ENCODE results near the gene ETNPPL. TPM values are rescaled to one million over a fixed set of nuclear protein-coding genes. Genes with fewer than 3 reads are reported as not detected.
"Not testable (repeated sequence)": the region's sequence is repeated elsewhere in the genome, so short reads cannot be mapped to it uniquely, and the experiment has no call there.

Gene ETNPPL
- total RNA-seq, 2 donors from 2014 or later = not detected

DNA sequence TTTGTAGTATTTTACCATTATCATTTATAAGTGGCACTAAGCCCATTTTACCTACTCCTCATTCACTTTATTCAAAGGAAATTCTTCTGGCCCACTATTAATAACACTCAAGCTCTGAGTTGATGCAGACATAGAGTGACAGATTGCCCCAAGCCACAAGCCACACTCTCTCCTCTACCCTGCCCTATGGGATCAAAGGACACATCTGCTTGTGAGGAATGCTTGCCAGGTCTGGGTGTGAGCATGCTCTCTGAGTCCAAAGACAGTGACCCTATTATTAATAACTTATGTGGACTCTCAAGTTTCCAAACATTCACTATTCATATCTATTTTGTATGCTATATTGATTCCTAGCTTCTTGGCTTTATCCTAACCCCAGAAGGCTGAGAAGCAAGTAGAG is 18.5 kb downstream of the ETNPPL start:
- Mint-ChIP-seq H3K4me3 (no peak overlapping the region), H3K4me1 (peaks cover 16% of the 10 kb centered on the region), H3K36me3 (ENCODE audit: low read depth) (no peaks in the 10 kb centered on the region), H3K27ac (no peak overlapping the region), H3K27me3 (peaks cover 4% of the 10 kb centered on the region)
- DNase-seq = no peak
- H3K9me3 ChIP-seq (ENCODE audit: control insufficient read depth, low read length, poor library complexity, severe bottlenecking) = no peaks in the 10 kb centered on the region
- no peak for ATAC-seq

DNA sequence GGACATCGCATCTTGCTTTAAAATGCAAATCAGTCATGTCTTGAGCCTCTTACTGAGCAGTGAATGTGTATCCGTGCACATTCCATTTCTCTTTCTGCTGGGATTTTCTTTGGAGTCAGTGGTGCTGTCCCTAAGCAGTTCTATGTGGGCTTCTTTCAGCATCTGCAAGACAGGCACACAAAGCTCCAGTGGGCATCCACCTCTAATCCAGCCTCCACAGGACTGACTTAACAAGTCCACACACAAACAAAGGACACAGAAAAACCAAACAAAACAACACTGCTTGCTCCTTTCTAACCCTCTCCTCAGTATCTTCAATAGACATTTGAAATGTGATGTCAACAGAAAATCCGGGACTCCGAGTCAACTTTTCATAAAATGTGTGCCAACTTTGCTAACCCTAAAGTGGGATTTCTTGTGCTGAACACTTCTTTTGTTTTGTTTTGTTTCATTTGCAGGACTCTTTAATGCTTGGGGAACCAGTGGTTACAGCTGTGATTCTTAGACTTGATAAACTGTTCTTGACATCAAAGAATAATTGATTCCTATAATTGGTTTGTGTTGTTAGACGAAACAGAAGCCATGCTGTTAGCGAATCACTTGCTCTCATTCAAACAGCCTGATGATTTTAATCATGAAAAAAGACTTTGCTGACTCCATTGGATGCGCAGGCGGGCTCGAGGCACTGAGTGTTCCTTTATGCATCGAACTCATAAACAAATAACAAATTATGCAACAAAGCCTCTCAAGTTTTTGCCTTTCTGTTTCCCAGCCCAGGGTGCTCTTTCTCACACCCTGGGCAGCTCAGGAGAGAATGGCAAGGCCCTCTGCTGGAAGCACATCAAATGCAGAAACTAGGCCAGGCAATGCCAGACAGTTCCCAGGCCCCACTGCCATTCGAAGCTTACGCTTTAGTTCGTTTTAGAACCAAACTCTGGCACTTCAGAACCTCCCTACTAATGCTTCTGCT is 20.1 kb downstream of the ETNPPL start:
- no peak overlapping the region for H3K4me3 Mint-ChIP-seq
- H3K9me3 ChIP-seq (ENCODE audit: control insufficient read depth, low read length, poor library complexity, severe bottlenecking) = no peaks in the 10 kb centered on the region
- no peaks in the 10 kb centered on the region for H3K36me3 Mint-ChIP-seq (ENCODE audit: low read depth)
- H3K4me1 Mint-ChIP-seq = peaks cover 16% of the 10 kb centered on the region
- no peak for ATAC-seq
- H3K27me3 Mint-ChIP-seq = peaks cover 5% of the 10 kb centered on the region
- H3K27ac Mint-ChIP-seq = no peak overlapping the region
- DNase-seq = no peak

DNA sequence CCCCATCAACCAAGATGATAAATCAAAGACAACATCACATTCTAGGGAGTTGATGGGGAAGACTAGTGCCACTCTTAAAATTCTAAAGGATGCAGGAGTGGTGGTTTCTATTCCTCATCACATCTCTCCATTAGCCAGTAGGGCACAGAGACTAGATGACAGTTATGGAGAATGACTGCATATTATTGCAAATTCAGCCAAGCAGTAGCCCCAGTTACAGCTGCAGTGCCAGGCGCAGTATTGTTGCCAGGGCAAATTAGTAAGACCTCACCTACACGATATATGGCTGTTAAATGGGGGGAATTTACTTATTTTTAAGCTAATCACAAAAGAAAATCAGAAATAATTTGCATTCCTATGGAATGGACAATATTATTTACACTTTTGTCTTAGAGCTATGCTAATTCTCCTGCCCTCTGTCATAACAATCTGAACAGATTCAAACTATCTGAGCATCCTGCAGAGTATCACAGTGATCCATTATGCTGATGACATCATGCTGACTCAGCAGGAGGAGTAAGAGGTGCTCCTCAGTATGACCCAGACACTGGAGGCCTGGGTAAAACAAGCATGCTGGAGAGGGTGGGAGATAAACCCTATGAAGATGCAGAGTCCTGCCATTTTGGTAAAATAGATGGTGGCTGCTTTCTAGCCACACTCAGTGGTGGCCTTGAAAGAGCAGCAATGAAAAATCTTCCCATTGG is 24.7 kb downstream of the ETNPPL start:
- Mint-ChIP-seq H3K27me3 (peaks cover 23% of the 10 kb centered on the region), H3K27ac (no peak overlapping the region), H3K4me1 (peaks cover 8% of the 10 kb centered on the region), H3K4me3 (no peak overlapping the region), H3K36me3 (ENCODE audit: low read depth) (no peaks in the 10 kb centered on the region)
- no peaks in the 10 kb centered on the region for H3K9me3 ChIP-seq (ENCODE audit: control insufficient read depth, low read length, poor library complexity, severe bottlenecking)
- ATAC-seq (no peak), DNase-seq (no peak)

- no peak for DNase-seq
- H3K9me3 ChIP-seq (ENCODE audit: control insufficient read depth, low read length, poor library complexity, severe bottlenecking) = no peaks in the 10 kb centered on the region
- no peak overlapping the region for H3K27ac Mint-ChIP-seq
- H3K36me3 Mint-ChIP-seq (ENCODE audit: low read depth) = no peaks in the 10 kb centered on the region
- no peak for ATAC-seq
- no peaks in the 10 kb centered on the region for H3K4me1 Mint-ChIP-seq
- H3K27me3 Mint-ChIP-seq = peaks cover 22% of the 10 kb centered on the region
- H3K4me3 Mint-ChIP-seq = no peak overlapping the region
Observed at GRCh38 chr4:108731006-108731405, 31.8 kb downstream of the ETNPPL start.

DNA sequence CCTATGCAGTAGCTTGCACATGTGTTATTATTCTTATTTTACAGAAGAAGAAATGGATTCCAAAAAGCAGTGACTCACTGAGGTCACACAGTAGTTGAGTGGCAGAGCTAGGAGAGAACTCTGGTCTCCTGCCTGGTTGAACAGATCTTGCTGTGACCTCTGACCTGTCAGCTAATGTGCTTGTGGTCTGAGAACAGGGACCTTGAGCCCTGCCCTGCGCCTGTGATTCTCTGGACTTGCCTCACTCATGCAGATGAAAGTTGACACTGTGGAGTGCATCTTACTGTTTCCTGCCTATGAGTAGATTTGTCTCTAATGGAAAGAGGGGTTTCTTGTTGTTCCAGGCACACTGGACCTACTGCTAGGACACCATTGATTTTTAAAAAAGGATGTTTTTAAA is 32.3 kb downstream of the ETNPPL start:
- Mint-ChIP-seq H3K36me3 (ENCODE audit: low read depth) (no peaks in the 10 kb centered on the region), H3K27me3 (peaks cover 20% of the 10 kb centered on the region), H3K4me3 (no peak overlapping the region), H3K4me1 (no peaks in the 10 kb centered on the region), H3K27ac (no peak overlapping the region)
- ATAC-seq = no peak
- H3K9me3 ChIP-seq (ENCODE audit: control insufficient read depth, low read length, poor library complexity, severe bottlenecking) = no peaks in the 10 kb centered on the region
- no peak for DNase-seq

- Mint-ChIP-seq H3K27me3 (peaks cover 20% of the 10 kb centered on the region), H3K4me1 (no peaks in the 10 kb centered on the region), H3K4me3 (no peak overlapping the region), H3K36me3 (ENCODE audit: low read depth) (no peaks in the 10 kb centered on the region), H3K27ac (no peak overlapping the region)
- H3K9me3 ChIP-seq (ENCODE audit: control insufficient read depth, low read length, poor library complexity, severe bottlenecking) = no peaks in the 10 kb centered on the region
- ATAC-seq = no peak
- no peak for DNase-seq
Observed at GRCh38 chr4:108729731-108730130, 33.1 kb downstream of the ETNPPL start.

GRCh38 chr4:108725457-108725856 is 37.4 kb downstream of the ETNPPL start:
- no peaks in the 10 kb centered on the region for H3K4me1 Mint-ChIP-seq
- H3K27ac Mint-ChIP-seq = no peak overlapping the region
- DNase-seq = no peak
- H3K27me3 Mint-ChIP-seq = peaks cover 8% of the 10 kb centered on the region
- no peaks in the 10 kb centered on the region for H3K36me3 Mint-ChIP-seq (ENCODE audit: low read depth)
- no peaks in the 10 kb centered on the region for H3K9me3 ChIP-seq (ENCODE audit: control insufficient read depth, low read length, poor library complexity, severe bottlenecking)
- ATAC-seq = no peak
- no peak overlapping the region for H3K4me3 Mint-ChIP-seq

GRCh38 chr4:108717386-108717785 is 45.5 kb downstream of the ETNPPL start:
- H3K27ac Mint-ChIP-seq = no peak overlapping the region
- H3K4me1 Mint-ChIP-seq = peaks cover 4% of the 10 kb centered on the region
- H3K36me3 Mint-ChIP-seq (ENCODE audit: low read depth) = no peaks in the 10 kb centered on the region
- DNase-seq (no peak), ATAC-seq (no peak)
- H3K27me3 Mint-ChIP-seq = peaks cover 10% of the 10 kb centered on the region
- H3K4me3 Mint-ChIP-seq = no peak overlapping the region
- no peaks in the 10 kb centered on the region for H3K9me3 ChIP-seq (ENCODE audit: control insufficient read depth, low read length, poor library complexity, severe bottlenecking)

- H3K9me3 ChIP-seq (ENCODE audit: control insufficient read depth, low read length, poor library complexity, severe bottlenecking) = no peaks in the 10 kb centered on the region
- Mint-ChIP-seq H3K4me3 (no peak overlapping the region), H3K36me3 (ENCODE audit: low read depth) (no peaks in the 10 kb centered on the region), H3K27ac (no peak overlapping the region), H3K4me1 (peaks cover 4% of the 10 kb centered on the region), H3K27me3 (peaks cover 9% of the 10 kb centered on the region)
- no peak for ATAC-seq
- no peak for DNase-seq
Observed at GRCh38 chr4:108716340-108716739, 46.5 kb downstream of the ETNPPL start.

DNA sequence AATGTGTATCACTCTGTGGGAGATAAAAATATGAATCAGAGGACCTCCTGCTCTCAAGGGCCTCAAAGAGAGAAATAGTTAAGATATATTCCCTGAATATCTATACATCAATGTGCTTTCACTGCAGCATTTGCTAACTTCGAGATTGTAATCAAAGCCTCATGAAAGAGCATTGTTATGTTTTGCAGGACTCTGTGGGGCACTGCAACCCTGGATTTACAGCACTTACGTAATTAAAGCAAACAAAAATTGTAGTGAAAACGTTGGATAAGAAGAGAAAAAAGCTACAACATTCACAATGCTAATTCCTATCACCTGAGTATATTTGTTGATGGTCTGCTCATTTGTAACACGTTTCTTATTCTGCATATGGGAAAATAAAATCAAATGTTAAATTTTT is 48.0 kb downstream of the ETNPPL start:
- Mint-ChIP-seq H3K27me3 (peaks cover 4% of the 10 kb centered on the region), H3K27ac (no peak overlapping the region), H3K4me1 (peaks cover 7% of the 10 kb centered on the region), H3K36me3 (ENCODE audit: low read depth) (no peaks in the 10 kb centered on the region), H3K4me3 (no peak overlapping the region)
- no peaks in the 10 kb centered on the region for H3K9me3 ChIP-seq (ENCODE audit: control insufficient read depth, low read length, poor library complexity, severe bottlenecking)
- no peak for DNase-seq
- ATAC-seq = no peak

DNA sequence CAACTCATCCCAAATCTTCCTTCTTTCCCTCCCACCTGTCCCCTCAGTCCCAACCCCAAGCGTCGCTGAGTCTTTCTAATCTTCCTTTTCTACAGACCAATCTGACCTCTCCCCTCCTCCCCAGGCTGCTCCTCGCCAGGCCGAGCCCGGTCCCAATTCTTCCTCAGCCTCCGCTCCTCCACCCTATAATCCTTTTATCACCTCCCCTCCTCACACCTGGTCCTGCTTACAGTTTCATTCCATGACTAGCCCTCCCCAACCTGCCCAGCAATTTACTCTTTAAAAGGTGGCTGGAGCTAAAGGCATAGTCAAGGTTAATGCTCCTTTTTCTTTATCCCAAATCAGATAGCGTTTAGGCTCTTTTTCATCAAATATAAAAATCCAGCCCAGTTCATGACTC is 52.3 kb downstream of the ETNPPL start:
- not testable (repeated sequence) for H3K4me1 Mint-ChIP-seq; DNase-seq; ATAC-seq; H3K4me3 Mint-ChIP-seq; H3K27me3 Mint-ChIP-seq; H3K9me3 ChIP-seq (ENCODE audit: control insufficient read depth, low read length, poor library complexity, severe bottlenecking); H3K36me3 Mint-ChIP-seq (ENCODE audit: low read depth); H3K27ac Mint-ChIP-seq

DNA sequence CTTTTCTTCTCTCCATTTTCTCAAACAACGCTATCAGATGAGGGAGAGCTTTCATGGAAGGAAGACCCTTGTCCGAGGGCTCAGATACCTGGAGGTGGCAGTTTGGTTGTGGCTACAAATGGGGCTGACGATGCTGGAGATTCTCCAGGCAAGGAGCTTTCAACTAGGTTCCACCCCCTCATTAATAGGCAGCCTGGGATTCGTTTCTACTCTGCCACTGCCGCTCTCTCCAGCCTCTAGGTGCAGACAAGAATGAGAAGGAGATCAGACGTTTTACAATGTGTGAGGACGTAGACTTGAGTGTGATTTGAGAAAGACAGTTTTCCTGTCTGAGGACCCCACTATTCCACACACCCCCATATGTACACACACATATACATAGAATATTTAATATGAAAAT is 53.1 kb downstream of the ETNPPL start:
- Mint-ChIP-seq H3K27me3 (no peaks in the 10 kb centered on the region), H3K36me3 (ENCODE audit: low read depth) (no peaks in the 10 kb centered on the region), H3K4me1 (peaks cover 3% of the 10 kb centered on the region), H3K27ac (no peak overlapping the region), H3K4me3 (no peak overlapping the region)
- no peaks in the 10 kb centered on the region for H3K9me3 ChIP-seq (ENCODE audit: control insufficient read depth, low read length, poor library complexity, severe bottlenecking)
- DNase-seq = no peak
- ATAC-seq = no peak

GRCh38 chr4:108709234-108709633 is 53.6 kb downstream of the ETNPPL start:
- Mint-ChIP-seq H3K4me3 (no peak overlapping the region), H3K36me3 (ENCODE audit: low read depth) (no peaks in the 10 kb centered on the region), H3K27me3 (no peaks in the 10 kb centered on the region), H3K4me1 (peaks cover 3% of the 10 kb centered on the region), H3K27ac (no peak overlapping the region)
- no peak for ATAC-seq
- no peaks in the 10 kb centered on the region for H3K9me3 ChIP-seq (ENCODE audit: control insufficient read depth, low read length, poor library complexity, severe bottlenecking)
- DNase-seq = no peak

Measured in T-helper 17 cell (primary cell).